Aorta (tissue), 5 donors: ENCODE results near the gene SRSF4. TPM values are rescaled to one million over a fixed set of nuclear protein-coding genes. Genes with fewer than 3 reads are reported as not detected.
A peak's percentile ranks its signal among the peaks of the same experiment; 100 is the strongest.

Experiments
- ATAC-seq: fragments of 200-7000 bp; cut with Tn5 transposase; one replicate; pipeline ENCODE4 v1.9.1; 2022; ENCODE audit warnings: moderate library complexity; ENCODE audit not compliant: low FRiP score
- DNase-seq, 2 donors: peaks; one replicate each; pipeline ENCODE4 v3.0.0-alpha.2; 2020
- H3K27ac ChIP-seq, 2 donors: one replicate each; pipeline ENCODE4 v1.5.1; 2013; ENCODE audit warnings: low read length in 2 of 2, mild to moderate bottlenecking in 2 of 2, moderate library complexity in 2 of 2, control low read depth in 1 of 2, inconsistent platforms in 1 of 2, low read depth in 1 of 2
- H3K27me3 ChIP-seq, 2 donors: one replicate each; pipeline ENCODE4 v1.6.1; 2013; ENCODE audit warnings: control low read depth in 1 of 2, low read length in 1 of 2, mild to moderate bottlenecking in 1 of 2, moderate library complexity in 1 of 2; ENCODE audit not compliant: insufficient read depth in 2 of 2, control insufficient read depth in 1 of 2
- H3K36me3 ChIP-seq, 2 donors: one replicate each; pipeline ENCODE4 v1.6.1; 2013; ENCODE audit warnings: control low read depth in 1 of 2, low read length in 1 of 2, mild to moderate bottlenecking in 1 of 2; ENCODE audit not compliant: insufficient read depth in 2 of 2, control insufficient read depth in 1 of 2
- H3K4me1 ChIP-seq, 2 donors: one replicate each; pipeline ENCODE4 v1.6.1; 2013; ENCODE audit warnings: low read length in 2 of 2, control low read depth in 1 of 2, mild to moderate bottlenecking in 1 of 2, moderate library complexity in 1 of 2; ENCODE audit not compliant: insufficient read depth in 2 of 2, control insufficient read depth in 1 of 2
- H3K4me3 ChIP-seq, 2 donors: one replicate each; pipeline ENCODE4 v1.5.1; 2013; ENCODE audit warnings: low read length in 2 of 2, control low read depth in 1 of 2, mild to moderate bottlenecking in 1 of 2
- H3K9me3 ChIP-seq: one replicate; pipeline ENCODE4 v1.6.1; 2013; ENCODE audit warnings: mild to moderate bottlenecking, low read length; ENCODE audit not compliant: control insufficient read depth
- WGBS, 2 donors: extraction: QIAGEN DNeasy Blood & Tissue Kit; methylation state at CpG; one replicate each; pipeline ENCODE4 v1.1.7; 2013; 5-methylcytosine and 5-hydroxymethylcytosine counted together
- intact Hi-C, 2 donors: fragments of 100-400 bp; cut with DNase I; formaldehyde crosslinking; loops; one replicate each; pipeline versions ENCODE4 v1.14.2 to v1.15.0; 2022
- polyA plus RNA-seq, 2 donors: library from polyadenylated mRNA; stranded (reverse); fragments of 200-250 nt; gene quantifications; one replicate each; pipeline ENCODE4 v1.2.3, GENCODE V29; 2013
- total RNA-seq, 2 donors: library from RNA; stranded (reverse); fragmentation: NEBNext Ultra II Directional; extraction: Animal tissue kit (Norgen Biotek cat#: 25700); gene quantifications; one replicate each; pipeline ENCODE4 v1.2.1, GENCODE V29; 2021
- donor health status: healthy with polysubstance abuse.
- donor health status: Bipolar disorder and iron deficiency.
- donor health status: DM: no; HTN: no; CAD: no.
- donor health status: DM: no; HTN: no; CAD: no.
- donor health status: DM: yes; HTN: yes; CAD: no.

SRSF4 gene
- total and polyA plus RNA-seq, 4 donors = 57.6 to 85.6 (median 80.5) TPM

GRCh38 chr1:29208442-29208841 is 26.7 kb upstream of the SRSF4 start:
- Histone ChIP-seq H3K27ac (no peak overlapping the region), H3K9me3 (no peaks in the 10 kb centered on the region), H3K36me3 (peaks cover 2% of the 10 kb centered on the region in 2 donors), H3K27me3 (no peaks in the 10 kb centered on the region), H3K4me3 (no peak overlapping the region), H3K4me1 (no peaks in the 10 kb centered on the region)
- WGBS, 2 donors = 75 to 78% methylated on average over 4 of the region's 4 CpGs
- no peak for ATAC-seq
- no peak for DNase-seq
- intact Hi-C loops = loop anchor here in 1 of 2 donors (10.0 kb wide), 1 partner anchor 424 kb away; no protein-coding TSS in a partner anchor

- H3K4me1 ChIP-seq = no peaks in the 10 kb centered on the region
- no peaks in the 10 kb centered on the region for H3K36me3 ChIP-seq
- no peaks in the 10 kb centered on the region for H3K27me3 ChIP-seq
- DNase-seq (peak; percentile 95 to 99), ATAC-seq (peak; percentile 96)
- no peaks in the 10 kb centered on the region for H3K9me3 ChIP-seq
- intact Hi-C loops = loop anchor here (1.0 to 10.0 kb wide), 8 partner anchors 20 to 418 kb away; partner anchors contain the start of gene TMEM200B (in 1 of the 2)
- H3K27ac ChIP-seq = peak overlapping the region; percentile 80 to 88
- WGBS, 2 donors = 19% methylated on average over 14 of the region's 14 CpGs
- no peak overlapping the region for H3K4me3 ChIP-seq
Measured at GRCh38 chr1:29202584-29203340, 21.1 kb upstream of the SRSF4 start.

GRCh38 chr1:29202053-29202452 is 20.4 kb upstream of the SRSF4 start:
- Histone ChIP-seq H3K27ac (peak overlapping the region; percentile 80 to 88), H3K36me3 (no peaks in the 10 kb centered on the region), H3K4me3 (no peak overlapping the region), H3K27me3 (no peaks in the 10 kb centered on the region), H3K9me3 (no peaks in the 10 kb centered on the region), H3K4me1 (no peaks in the 10 kb centered on the region)
- ATAC-seq (no peak), DNase-seq (no peak)
- WGBS, 2 donors = 48 to 49% methylated on average over 1 of the region's 1 CpG
- intact Hi-C loops = loop anchor here (2.0 to 10.0 kb wide), 7 partner anchors 19 to 417 kb away; partner anchors contain the start of gene TMEM200B (in 1 of the 2)

GRCh38 chr1:29201595-29202051 is 19.9 kb upstream of the SRSF4 start:
- Histone ChIP-seq H3K27ac (no peak overlapping the region), H3K36me3 (no peaks in the 10 kb centered on the region), H3K4me1 (no peaks in the 10 kb centered on the region), H3K27me3 (no peaks in the 10 kb centered on the region), H3K9me3 (no peaks in the 10 kb centered on the region), H3K4me3 (no peak overlapping the region)
- peak in 1 of 2 donors; percentile 14 for DNase-seq
- WGBS, 2 donors = 89 to 90% methylated on average over 6 of the region's 6 CpGs
- ATAC-seq = no peak
- intact Hi-C loops = loop anchor here (2.0 to 10.0 kb wide), 7 partner anchors 19 to 417 kb away; partner anchors contain the start of gene TMEM200B (in 1 of the 2)

- Histone ChIP-seq H3K4me3 (no peak overlapping the region), H3K4me1 (no peaks in the 10 kb centered on the region), H3K36me3 (no peaks in the 10 kb centered on the region), H3K9me3 (no peaks in the 10 kb centered on the region), H3K27me3 (no peaks in the 10 kb centered on the region), H3K27ac (no peak overlapping the region)
- no peak for DNase-seq
- intact Hi-C loops = loop anchor here (5.0 to 10.0 kb wide), 5 partner anchors 79 to 416 kb away; partner anchors contain the start of gene TMEM200B (in 1 of the 2)
- ATAC-seq = no peak
- WGBS, 2 donors = 97% methylated on average over 5 of the region's 5 CpGs
Measured at GRCh38 chr1:29200906-29201594, 19.4 kb upstream of the SRSF4 start.

GRCh38 chr1:29197993-29198392 is 16.3 kb upstream of the SRSF4 start:
- ATAC-seq (no peak), DNase-seq (peak in 1 of 2 donors; percentile 53)
- Histone ChIP-seq H3K4me3 (no peak overlapping the region), H3K9me3 (no peaks in the 10 kb centered on the region), H3K27me3 (no peaks in the 10 kb centered on the region), H3K36me3 (no peaks in the 10 kb centered on the region), H3K4me1 (no peaks in the 10 kb centered on the region), H3K27ac (no peak overlapping the region)
- intact Hi-C loops = no loop called here
- 86 to 88% methylated on average over 12 of the region's 12 CpGs for WGBS, 2 donors

GRCh38 chr1:29197590-29197924 is 15.9 kb upstream of the SRSF4 start:
- no peaks in the 10 kb centered on the region for H3K9me3 ChIP-seq
- DNase-seq (no peak), ATAC-seq (no peak)
- no peaks in the 10 kb centered on the region for H3K36me3 ChIP-seq
- H3K27ac ChIP-seq = no peak overlapping the region
- H3K4me1 ChIP-seq = no peaks in the 10 kb centered on the region
- WGBS, 2 donors = 90 to 94% methylated on average over 2 of the region's 2 CpGs
- H3K4me3 ChIP-seq = no peak overlapping the region
- intact Hi-C loops = no loop called here
- no peaks in the 10 kb centered on the region for H3K27me3 ChIP-seq

DNA sequence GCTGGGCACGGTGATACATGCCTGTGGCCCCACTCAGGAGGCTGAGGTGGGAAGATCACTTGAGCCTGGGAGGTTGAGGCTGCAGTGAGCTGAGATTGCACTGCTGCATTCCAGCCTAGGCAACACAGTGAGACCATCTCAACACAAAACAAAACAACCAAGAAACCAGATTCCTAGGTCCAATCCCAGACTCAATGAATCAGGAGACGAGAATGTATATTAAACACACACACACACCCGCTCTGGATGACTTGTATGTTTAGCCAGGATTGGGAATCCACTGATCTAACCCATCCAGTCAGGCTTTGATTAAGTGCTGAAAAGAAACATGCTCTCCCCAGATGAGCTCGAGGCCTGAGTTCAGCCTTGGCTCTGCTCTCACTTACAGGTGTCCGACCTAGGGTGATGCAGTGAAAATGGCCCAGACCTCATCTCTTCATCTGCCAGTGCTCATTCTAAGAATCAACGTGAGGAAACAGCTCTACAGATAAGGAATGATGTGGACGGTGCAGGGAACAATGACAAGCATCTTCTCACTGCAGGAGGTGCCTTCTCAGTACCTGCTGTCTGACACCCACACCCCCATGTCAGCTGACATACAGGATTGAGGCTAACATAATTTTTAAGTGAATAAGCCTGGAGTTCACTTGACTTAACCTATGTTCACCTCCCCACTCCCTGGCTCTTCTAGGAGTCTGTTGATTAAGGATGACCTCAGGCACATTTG is 15.3 kb upstream of the SRSF4 start:
- no peak for ATAC-seq
- Histone ChIP-seq H3K9me3 (no peaks in the 10 kb centered on the region), H3K4me3 (no peak overlapping the region), H3K36me3 (no peaks in the 10 kb centered on the region), H3K27me3 (no peaks in the 10 kb centered on the region), H3K27ac (no peak overlapping the region), H3K4me1 (no peaks in the 10 kb centered on the region)
- DNase-seq = peak in 1 of 2 donors; percentile 28
- 66 to 67% methylated on average over 7 of the region's 7 CpGs for WGBS, 2 donors
- intact Hi-C loops = no loop called here
